Measurements from ENCODE around the gene KRTAP5-9.

GRCh38 chr11:71548716-71549151 is 514 bp downstream of the KRTAP5-9 start:
- TF ChIP-seq POLR2A (conservative IDR thresholded peaks at IDR 0.05) = no peak
- no peak for TF ChIP-seq SAP30 (IDR thresholded peaks at IDR 0.05; ENCODE audit: borderline replicate concordance, insufficient read depth, low read depth, low read length, poor library complexity, severe bottlenecking)
- TF ChIP-seq CTCF (IDR thresholded peaks at IDR 0.05 in 2 of 3, conservative IDR thresholded peaks at IDR 0.05 in 1 of 3; ENCODE audit: insufficient read depth in 2 of 3, low read depth in 1 of 3, low read length in 3 of 3) = no peak
- TF ChIP-seq DDX20 (tag; IDR thresholded peaks at IDR 0.05; ENCODE audit: low read depth) = no peak
- TF ChIP-seq SREBF2 (CRISPR knock-in tag; IDR thresholded peaks at IDR 0.05) = no peak
- TF ChIP-seq MLLT1 (IDR thresholded peaks at IDR 0.05) = no peak
- no peak for TF ChIP-seq NFE2L1 (tag; IDR thresholded peaks at IDR 0.05; ENCODE audit: borderline replicate concordance, low read depth)
